GM19324 (cell line): Measurements from ENCODE around the gene WAS.

ENCODE experiments used
- ATAC-seq: cut with Tn5 transposase; IDR thresholded peaks from one replicate; pipeline ENCODE4 v1.9.1; 2021; ENCODE audit warnings: mild to moderate bottlenecking, moderate library complexity; ENCODE audit not compliant: unreplicated experiment, low FRiP score

The WAS gene

GRCh38 chrX:48709522-48710112, 26.0 kb downstream of the WAS start:
- no peak for ATAC-seq

GRCh38 chrX:48711162-48711928, 27.7 kb downstream of the WAS start:
- ATAC-seq = no peak

GRCh38 chrX:48711929-48712505, 28.4 kb downstream of the WAS start:
- no peak for ATAC-seq

GRCh38 chrX:48713847-48714246, 30.2 kb downstream of the WAS start:
- no peak for ATAC-seq

- ATAC-seq = no peak
Measured at GRCh38 chrX:48714573-48714972, 31.0 kb downstream of the WAS start.

- ATAC-seq = no peak
Measured at GRCh38 chrX:48715072-48715471, 31.5 kb downstream of the WAS start.

GRCh38 chrX:48715876-48716502, 32.4 kb downstream of the WAS start:
- no peak for ATAC-seq

- no peak for ATAC-seq
Measured at GRCh38 chrX:48719958-48720357, 36.4 kb downstream of the WAS start.

- ATAC-seq = no peak
Measured at GRCh38 chrX:48720577-48721250, 37.1 kb downstream of the WAS start.

- ATAC-seq = no peak
Measured at GRCh38 chrX:48721916-48722315, 38.3 kb downstream of the WAS start.

- no peak for ATAC-seq
Measured at GRCh38 chrX:48726596-48726995, 43.0 kb downstream of the WAS start.

GRCh38 chrX:48728653-48729052, 45.1 kb downstream of the WAS start:
- ATAC-seq = no peak

GRCh38 chrX:48736303-48736702, 52.7 kb downstream of the WAS start:
- ATAC-seq = no peak

GRCh38 chrX:48736878-48737212, 53.2 kb downstream of the WAS start:
- no peak for ATAC-seq

GRCh38 chrX:48737213-48737938, 53.8 kb downstream of the WAS start:
- ATAC-seq = peak; percentile 92

- no peak for ATAC-seq
Measured at GRCh38 chrX:48737940-48738339, 54.3 kb downstream of the WAS start.
